ENCODE results near the gene ETF1. TPM values are rescaled to one million over a fixed set of nuclear protein-coding genes. Genes with fewer than 3 reads are reported as not detected.
A peak's percentile ranks its signal among the peaks of the same experiment; 100 is the strongest.

Gene ETF1
- total RNA-seq, 1 donor, result 113 TPM

DNA sequence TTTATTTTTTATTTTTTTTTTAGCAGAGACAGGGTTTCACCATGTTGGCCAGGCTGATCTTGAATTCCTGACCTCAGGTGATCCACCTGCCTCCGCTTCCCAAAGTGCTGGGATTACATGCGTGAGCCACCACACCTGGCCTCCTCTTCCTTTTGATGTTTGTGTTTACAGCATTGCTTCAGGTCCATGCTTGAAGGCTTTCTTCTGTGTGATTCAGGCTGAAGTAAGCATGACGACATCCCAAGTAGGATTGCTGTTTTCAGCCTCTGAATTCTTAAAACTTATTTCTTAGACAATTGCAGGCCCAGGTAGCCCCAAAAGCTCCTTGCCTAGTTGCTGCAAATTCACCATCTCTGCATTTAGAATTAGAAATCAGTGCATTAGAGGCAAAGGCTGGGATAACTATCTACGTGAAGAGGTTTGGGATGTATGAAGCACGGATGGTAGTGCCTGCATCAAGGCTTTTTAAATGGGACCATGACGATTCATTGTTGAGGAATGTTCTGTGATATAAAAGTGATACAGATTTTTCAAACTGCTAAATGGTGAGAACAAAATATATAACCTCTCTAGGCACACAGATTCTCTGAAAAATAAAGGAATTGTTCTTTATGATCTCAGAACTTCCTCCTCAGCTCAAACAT lies 3.0 kb upstream of the ETF1 start:
- Histone ChIP-seq H3K4me3 (ENCODE audit: insufficient read depth, low read length) (no peak overlapping the region), H3K27ac (ENCODE audit: low read depth, low read length) (peak overlapping the region; percentile 62), H2AFZ (ENCODE audit: low read length) (no peak overlapping the region), H3K4me2 (ENCODE audit: insufficient read depth, low read length) (peak overlapping the region; percentile 41), H3K79me2 (ENCODE audit: insufficient read depth, low read length) (peaks cover 89% of the 10 kb centered on the region), H3K4me1 (ENCODE audit: insufficient read depth, low read length) (peaks cover 30% of the 10 kb centered on the region), H3K36me3 (ENCODE audit: insufficient read depth, low read length) (peaks cover 1% of the 10 kb centered on the region), H3K9me3 (ENCODE audit: low read depth, low read length) (no peaks in the 10 kb centered on the region), H3K27me3 (ENCODE audit: insufficient read depth, low read length) (no peaks in the 10 kb centered on the region), H4K20me1 (ENCODE audit: insufficient read depth, low read length) (peaks cover 20% of the 10 kb centered on the region)
- TF ChIP-seq, protein P1, sequence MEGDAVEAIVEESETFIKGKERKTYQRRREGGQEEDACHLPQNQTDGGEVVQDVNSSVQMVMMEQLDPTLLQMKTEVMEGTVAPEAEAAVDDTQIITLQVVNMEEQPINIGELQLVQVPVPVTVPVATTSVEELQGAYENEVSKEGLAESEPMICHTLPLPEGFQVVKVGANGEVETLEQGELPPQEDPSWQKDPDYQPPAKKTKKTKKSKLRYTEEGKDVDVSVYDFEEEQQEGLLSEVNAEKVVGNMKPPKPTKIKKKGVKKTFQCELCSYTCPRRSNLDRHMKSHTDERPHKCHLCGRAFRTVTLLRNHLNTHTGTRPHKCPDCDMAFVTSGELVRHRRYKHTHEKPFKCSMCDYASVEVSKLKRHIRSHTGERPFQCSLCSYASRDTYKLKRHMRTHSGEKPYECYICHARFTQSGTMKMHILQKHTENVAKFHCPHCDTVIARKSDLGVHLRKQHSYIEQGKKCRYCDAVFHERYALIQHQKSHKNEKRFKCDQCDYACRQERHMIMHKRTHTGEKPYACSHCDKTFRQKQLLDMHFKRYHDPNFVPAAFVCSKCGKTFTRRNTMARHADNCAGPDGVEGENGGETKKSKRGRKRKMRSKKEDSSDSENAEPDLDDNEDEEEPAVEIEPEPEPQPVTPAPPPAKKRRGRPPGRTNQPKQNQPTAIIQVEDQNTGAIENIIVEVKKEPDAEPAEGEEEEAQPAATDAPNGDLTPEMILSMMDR (IDR thresholded peaks at IDR 0.05; ENCODE audit: extremely low read depth, low read depth, low read length), result no peak
- peak; percentile 82 for DNase-seq (ENCODE audit: insufficient read length, low spot score, missing footprints)

DNA sequence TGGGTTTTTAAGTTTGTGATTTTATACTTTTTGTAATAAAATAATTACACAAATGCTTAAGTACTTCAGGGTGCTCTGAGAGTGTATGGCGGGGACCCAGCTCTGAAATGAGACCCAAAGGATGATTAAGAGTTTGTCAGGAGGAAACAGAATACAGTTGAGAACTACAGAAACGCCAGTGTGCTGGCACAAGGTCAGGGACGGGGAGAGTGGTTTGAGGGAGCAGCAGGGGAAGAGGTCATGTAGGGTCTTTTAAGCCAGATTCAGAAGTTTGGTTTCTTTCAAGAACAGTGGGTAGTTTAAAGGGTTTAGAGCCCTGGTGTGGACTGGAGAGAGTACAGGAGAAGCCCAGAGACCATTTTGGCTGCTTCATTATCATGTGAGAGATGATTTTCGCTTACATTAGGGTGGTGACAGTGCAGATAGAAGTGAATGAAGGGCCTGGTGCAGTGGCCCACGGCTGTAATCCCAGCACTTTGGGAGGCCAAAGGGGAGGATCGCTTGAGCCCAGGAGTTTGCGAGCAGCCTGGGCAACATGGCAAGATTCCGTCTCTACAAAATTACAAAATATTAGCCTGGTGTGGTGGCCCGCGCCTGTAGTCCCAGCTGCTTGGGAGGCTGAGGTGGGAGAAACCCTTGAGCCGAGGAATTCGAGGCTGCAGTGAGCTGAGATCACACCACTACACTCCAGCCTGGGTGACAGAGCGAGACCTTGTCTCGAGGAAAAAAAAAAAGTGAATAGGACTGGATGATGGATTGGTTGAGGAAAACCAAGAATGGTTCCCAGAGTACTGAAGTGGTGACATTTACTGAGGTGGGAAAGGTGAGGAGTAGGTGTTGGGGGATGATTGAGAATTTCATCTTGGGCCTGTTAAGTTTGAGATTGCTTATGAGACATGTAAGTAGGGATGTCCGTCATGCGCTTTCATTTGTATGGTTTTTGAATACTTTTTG lies 1.4 kb upstream of the ETF1 start:
- Histone ChIP-seq H3K4me3 (ENCODE audit: insufficient read depth, low read length) (peak overlapping the region; percentile 77), H3K9me3 (ENCODE audit: low read depth, low read length) (no peaks in the 10 kb centered on the region), H3K27ac (ENCODE audit: low read depth, low read length) (peak overlapping the region; percentile 100), H3K79me2 (ENCODE audit: insufficient read depth, low read length) (peaks cover 96% of the 10 kb centered on the region), H3K27me3 (ENCODE audit: insufficient read depth, low read length) (no peaks in the 10 kb centered on the region), H3K36me3 (ENCODE audit: insufficient read depth, low read length) (peaks cover 12% of the 10 kb centered on the region), H2AFZ (ENCODE audit: low read length) (peak overlapping the region; percentile 13), H4K20me1 (ENCODE audit: insufficient read depth, low read length) (peaks cover 35% of the 10 kb centered on the region), H3K4me1 (ENCODE audit: insufficient read depth, low read length) (peaks cover 40% of the 10 kb centered on the region), H3K4me2 (ENCODE audit: insufficient read depth, low read length) (peak overlapping the region; percentile 90)
- DNase-seq (ENCODE audit: insufficient read length, low spot score, missing footprints), result peak; percentile 73
- TF ChIP-seq, protein P1 (IDR thresholded peaks at IDR 0.05; ENCODE audit: extremely low read depth, low read depth, low read length), result no peak

DNA sequence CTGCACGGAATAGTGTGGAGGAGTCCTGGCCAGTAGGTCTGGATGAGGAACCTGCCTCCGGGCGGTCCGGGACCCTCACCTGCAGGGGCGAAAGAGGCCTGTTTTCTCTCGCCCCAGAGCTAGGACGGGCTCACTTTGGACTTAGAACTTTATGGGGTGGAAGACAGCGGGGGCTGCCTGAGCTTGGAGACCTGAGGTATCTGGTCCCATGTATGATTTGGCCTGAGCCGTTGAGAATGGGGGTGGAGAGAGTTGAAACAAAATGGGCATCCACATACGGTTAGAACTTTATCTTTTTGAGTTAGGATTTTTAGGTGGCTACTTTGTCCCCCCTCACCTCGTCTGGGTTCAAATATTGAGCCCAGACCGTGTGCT lies 681 bp upstream of the ETF1 start:
- DNase-seq (ENCODE audit: insufficient read length, low spot score, missing footprints), result peak; percentile 91
- Histone ChIP-seq H3K79me2 (ENCODE audit: insufficient read depth, low read length) (peaks cover 96% of the 10 kb centered on the region), H3K27ac (ENCODE audit: low read depth, low read length) (peak overlapping the region; percentile 100), H3K9me3 (ENCODE audit: low read depth, low read length) (no peaks in the 10 kb centered on the region), H3K36me3 (ENCODE audit: insufficient read depth, low read length) (peaks cover 12% of the 10 kb centered on the region), H3K4me2 (ENCODE audit: insufficient read depth, low read length) (peak overlapping the region; percentile 90), H3K27me3 (ENCODE audit: insufficient read depth, low read length) (no peaks in the 10 kb centered on the region), H4K20me1 (ENCODE audit: insufficient read depth, low read length) (peaks cover 42% of the 10 kb centered on the region), H3K4me3 (ENCODE audit: insufficient read depth, low read length) (peak overlapping the region; percentile 77), H3K4me1 (ENCODE audit: insufficient read depth, low read length) (peaks cover 40% of the 10 kb centered on the region), H2AFZ (ENCODE audit: low read length) (peak overlapping the region; percentile 87)
- TF ChIP-seq, protein P1 (IDR thresholded peaks at IDR 0.05; ENCODE audit: extremely low read depth, low read depth, low read length), result no peak
